Measurements from ENCODE around the gene TRAF3IP1.
"Not testable (repeated sequence)": the region's sequence is repeated elsewhere in the genome, so short reads cannot be mapped to it uniquely, and the experiment has no call there.

Gene TRAF3IP1, protein sequence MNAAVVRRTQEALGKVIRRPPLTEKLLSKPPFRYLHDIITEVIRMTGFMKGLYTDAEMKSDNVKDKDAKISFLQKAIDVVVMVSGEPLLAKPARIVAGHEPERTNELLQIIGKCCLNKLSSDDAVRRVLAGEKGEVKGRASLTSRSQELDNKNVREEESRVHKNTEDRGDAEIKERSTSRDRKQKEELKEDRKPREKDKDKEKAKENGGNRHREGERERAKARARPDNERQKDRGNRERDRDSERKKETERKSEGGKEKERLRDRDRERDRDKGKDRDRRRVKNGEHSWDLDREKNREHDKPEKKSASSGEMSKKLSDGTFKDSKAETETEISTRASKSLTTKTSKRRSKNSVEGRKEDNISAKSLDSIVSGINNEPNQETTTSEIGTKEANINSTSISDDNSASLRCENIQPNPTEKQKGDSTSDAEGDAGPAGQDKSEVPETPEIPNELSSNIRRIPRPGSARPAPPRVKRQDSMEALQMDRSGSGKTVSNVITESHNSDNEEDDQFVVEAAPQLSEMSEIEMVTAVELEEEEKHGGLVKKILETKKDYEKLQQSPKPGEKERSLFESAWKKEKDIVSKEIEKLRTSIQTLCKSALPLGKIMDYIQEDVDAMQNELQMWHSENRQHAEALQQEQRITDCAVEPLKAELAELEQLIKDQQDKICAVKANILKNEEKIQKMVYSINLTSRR

GRCh38 chr2:238320246-238320647 is at the start of gene TRAF3IP1:
Gene TRAF3IP1 (plus strand): TSS chr2:238320518. CDS start chr2:238320663, 145 bp downstream.
- peak; percentile 97 for DNase-seq

GRCh38 chr2:238270606-238271005 is 49.7 kb upstream of the TRAF3IP1 start:
- DNase-seq, result no peak

- DNase-seq, result no peak
Observed at GRCh38 chr2:238271061-238271554, 49.2 kb upstream of the TRAF3IP1 start.

- not testable (repeated sequence) for DNase-seq
Observed at GRCh38 chr2:238271686-238272085, 48.6 kb upstream of the TRAF3IP1 start.

- no peak for DNase-seq
Observed at GRCh38 chr2:238272156-238272555, 48.2 kb upstream of the TRAF3IP1 start.

DNA sequence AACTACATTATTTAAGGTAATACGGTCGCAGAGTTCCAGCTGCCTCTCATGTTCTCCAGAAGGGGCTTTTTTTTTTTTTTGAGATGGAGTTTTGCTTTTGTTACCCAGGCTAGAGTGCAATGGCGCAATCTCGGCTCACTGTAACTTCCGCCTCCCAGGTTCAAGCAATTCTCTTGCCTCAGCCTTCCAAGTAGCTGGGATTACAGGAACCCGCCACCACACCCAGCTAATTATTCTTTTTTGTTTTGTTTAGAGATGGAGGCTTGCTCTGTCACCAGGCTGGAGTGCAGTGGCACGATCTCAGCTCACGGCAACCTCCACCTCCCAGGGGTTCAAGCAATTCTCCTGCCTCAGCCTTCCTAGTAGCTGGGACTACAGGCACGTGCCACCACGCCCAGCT is 46.9 kb upstream of the TRAF3IP1 start:
- DNase-seq, result not testable (repeated sequence)

GRCh38 chr2:238274152-238274865 is 46.0 kb upstream of the TRAF3IP1 start:
- no peak for DNase-seq

- no peak for DNase-seq
Observed at GRCh38 chr2:238277695-238278094, 42.6 kb upstream of the TRAF3IP1 start.

DNA sequence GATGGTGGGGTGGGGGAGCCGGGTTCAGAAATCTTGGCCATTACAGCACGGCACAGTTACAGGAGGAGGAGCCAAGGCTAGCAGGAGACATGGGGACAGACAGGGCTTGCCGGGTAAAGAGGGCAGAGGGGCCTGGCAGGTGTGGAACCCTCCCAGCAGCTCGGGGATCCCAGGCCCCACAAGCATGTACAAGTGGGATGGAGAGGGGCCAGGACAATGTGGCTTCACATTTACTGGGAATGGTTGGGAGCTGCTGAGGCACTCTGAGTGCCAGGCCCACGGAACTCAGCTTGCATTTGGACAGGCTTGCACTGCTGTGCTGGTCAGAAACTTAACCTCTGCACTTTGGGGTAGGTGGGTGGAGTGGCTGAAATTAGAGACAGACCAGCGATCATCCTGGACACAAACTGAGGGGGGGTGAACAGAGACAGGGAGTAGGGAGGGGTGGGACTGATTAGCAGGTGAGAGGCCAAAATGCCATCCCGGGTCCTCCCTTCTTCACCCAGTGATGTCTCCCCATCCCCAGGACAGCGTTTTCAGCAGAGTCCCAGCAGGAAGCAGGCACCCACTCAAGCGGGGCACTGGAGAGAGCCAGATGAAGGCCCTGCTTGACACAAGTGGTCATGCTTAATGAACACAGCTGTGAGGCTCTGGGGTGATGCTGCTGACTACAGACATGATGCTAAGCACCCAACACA is 41.5 kb upstream of the TRAF3IP1 start:
- DNase-seq, result no peak

DNA sequence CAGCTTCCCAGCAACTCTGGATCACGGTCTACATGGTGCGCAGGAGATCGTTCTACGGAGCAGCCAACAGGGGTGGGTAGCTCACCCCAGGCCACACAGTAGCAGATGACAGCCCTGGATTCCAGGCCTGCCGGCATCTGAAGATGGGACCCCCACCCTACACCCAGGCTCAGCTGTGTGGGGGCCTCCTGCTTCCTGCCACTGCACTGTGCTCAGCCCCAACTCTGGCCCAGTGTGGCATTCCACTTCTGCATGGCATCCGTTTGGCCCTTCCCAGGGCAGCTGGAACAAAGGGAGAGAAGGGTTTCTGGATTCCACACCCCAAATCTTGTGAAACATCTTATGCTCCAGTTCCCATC is 41.0 kb upstream of the TRAF3IP1 start:
- DNase-seq, result no peak

GRCh38 chr2:238280083-238280825 is 40.1 kb upstream of the TRAF3IP1 start:
- no peak for DNase-seq

- DNase-seq, result no peak
Observed at GRCh38 chr2:238281826-238282480, 38.4 kb upstream of the TRAF3IP1 start.

GRCh38 chr2:238282861-238283738 is 37.2 kb upstream of the TRAF3IP1 start:
- no peak for DNase-seq

DNA sequence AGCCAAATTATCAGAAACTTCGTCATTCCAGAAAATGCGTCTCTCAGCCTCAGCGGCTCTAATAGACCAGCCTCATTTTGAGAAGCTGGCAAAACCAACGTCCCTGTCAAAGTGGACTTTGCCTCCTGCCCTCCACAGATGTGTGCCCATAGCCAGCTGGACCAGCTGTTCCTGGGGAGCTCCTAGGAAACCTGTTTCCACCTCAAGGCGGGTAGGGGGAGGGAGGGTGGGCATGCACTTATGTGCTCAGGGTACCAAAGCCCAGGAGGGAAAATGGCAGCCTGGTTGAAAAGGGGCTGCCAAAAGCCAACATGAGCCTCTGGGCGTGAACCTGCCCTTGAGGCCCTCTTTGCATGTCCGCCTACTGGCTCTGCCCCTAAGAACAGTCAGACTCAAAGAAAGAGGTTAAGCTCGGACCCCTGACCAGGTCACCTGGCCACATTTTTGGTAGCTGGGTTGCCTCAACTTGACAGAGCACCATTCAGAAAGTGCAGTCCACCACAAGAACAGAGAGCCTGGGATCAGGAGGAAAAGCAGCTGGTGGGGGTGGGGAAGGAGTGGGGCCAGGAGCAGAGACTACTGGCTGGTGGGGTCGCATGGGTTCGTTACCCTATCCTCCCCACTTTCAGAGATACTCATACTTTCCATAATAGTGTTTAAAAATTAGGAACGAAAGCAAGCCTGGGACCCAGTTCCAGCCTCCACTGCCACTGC is 35.4 kb upstream of the TRAF3IP1 start:
- DNase-seq, result no peak

DNA sequence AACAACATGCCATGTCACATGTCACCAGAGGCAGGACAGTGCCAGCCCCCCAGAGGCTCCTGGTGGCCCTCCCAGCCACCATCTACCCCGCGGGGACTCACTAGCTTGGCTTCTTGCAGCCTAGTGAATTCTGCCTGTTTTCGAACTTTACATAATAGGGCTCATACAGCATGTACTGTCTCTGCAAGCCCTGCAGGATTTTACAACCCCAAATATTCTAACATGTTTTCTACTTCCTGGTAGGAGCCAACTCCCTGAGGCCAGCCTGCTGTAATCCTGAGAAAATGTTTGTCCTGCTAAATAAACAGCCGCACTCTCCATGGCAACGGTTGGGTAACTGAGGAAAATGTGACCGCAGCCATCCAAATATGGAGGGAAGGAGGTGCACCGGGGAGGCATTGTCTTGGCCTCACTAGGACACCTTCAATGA is 34.6 kb upstream of the TRAF3IP1 start:
- DNase-seq, result peak; percentile 68

GRCh38 chr2:238286095-238286494 is 34.2 kb upstream of the TRAF3IP1 start:
- DNase-seq, result no peak

- peak; percentile 30 for DNase-seq
Observed at GRCh38 chr2:238286551-238286950, 33.8 kb upstream of the TRAF3IP1 start.

- no peak for DNase-seq
Observed at GRCh38 chr2:238286987-238287736, 33.2 kb upstream of the TRAF3IP1 start.
